ENCODE data around the gene HSD3B2.

HSD3B2 gene

GRCh38 chr1:119467219-119467618 lies 52.3 kb downstream of the HSD3B2 start:
- no peak for DNase-seq

GRCh38 chr1:119467857-119468668 lies 53.1 kb downstream of the HSD3B2 start:
- no peak for DNase-seq

- DNase-seq = no peak
Measured at GRCh38 chr1:119469741-119470140, 54.8 kb downstream of the HSD3B2 start.

- no peak for DNase-seq
Measured at GRCh38 chr1:119470377-119470776, 55.4 kb downstream of the HSD3B2 start.

GRCh38 chr1:119470958-119471357 lies 56.0 kb downstream of the HSD3B2 start:
- no peak for DNase-seq

GRCh38 chr1:119471566-119471965 lies 56.6 kb downstream of the HSD3B2 start:
- no peak for DNase-seq

- no peak for DNase-seq
Measured at GRCh38 chr1:119472080-119472818, 57.3 kb downstream of the HSD3B2 start.
